Stimulated activated CD8-positive, alpha-beta memory T cell treated with anti-CD3 and anti-CD28 coated beads, Interleukin-4, amount 100 ng/mL, for 4 hours (primary cell): ENCODE measurements around the gene GNAI2.
"Not testable (repeated sequence)": the region's sequence is repeated elsewhere in the genome, so short reads cannot be mapped to it uniquely, and the experiment has no call there.

Experiments
- DNase-seq, 2 donors: peaks; one replicate each; pipeline ENCODE4 v3.0.0-alpha.2; 2020; ENCODE audit warnings: low read depth in 2 of 2, low spot score in 1 of 2

The GNAI2 gene

GRCh38 chr3:50243543-50243895, 7.5 kb downstream of the GNAI2 start:
- DNase-seq = no peak

DNA sequence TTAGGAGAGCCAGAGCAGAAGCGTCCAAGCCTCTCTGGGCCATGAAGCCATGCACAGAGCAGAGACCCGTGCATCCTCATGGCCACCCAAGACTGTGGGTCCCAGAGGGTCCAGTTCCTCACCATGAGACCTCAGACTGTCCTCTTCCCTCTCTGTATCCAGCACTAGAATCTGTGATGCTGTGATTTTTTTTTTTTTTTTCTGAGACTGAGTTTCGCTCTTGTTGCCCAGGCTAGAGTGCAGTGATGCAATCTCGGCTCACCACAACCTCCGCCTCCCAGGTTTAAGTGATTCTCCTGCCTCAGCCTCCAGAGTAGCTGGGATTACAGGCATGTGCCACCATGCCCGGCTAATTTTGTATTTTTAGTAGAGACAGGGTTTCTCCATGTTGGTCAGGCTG, 8.8 kb downstream of the GNAI2 start:
- not testable (repeated sequence) for DNase-seq

DNA sequence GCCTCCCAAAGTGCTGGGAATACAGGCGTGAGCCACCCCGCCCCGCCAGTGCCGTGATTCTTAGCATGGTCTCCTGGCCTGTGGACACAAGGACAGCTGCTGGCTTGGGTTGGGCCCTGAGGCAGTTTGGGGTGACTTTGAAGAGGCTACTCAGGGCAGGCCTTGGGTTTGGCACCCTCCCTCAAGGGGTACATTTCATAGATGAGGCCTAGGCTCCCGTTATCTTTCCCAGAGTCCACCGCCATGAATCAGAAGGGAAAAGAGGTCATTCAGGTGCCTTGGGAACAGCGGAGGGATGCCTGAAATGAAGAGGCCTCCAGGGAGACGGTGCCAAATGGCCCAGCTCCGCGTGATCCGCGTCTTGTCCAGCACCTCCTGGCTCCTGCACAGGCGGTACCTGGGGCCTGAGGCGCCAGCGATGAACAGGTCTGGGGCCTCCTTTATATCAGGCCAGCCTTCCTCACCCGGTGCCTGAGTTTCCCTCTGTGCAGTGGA, 9.3 kb downstream of the GNAI2 start:
- no peak for DNase-seq

GRCh38 chr3:50245831-50246516, 10.0 kb downstream of the GNAI2 start:
- DNase-seq = peak; percentile 86 to 95

- DNase-seq = peak; percentile 64 to 75
Measured at GRCh38 chr3:50246517-50246954, 10.5 kb downstream of the GNAI2 start.

- DNase-seq = no peak
Measured at GRCh38 chr3:50248387-50248786, 12.4 kb downstream of the GNAI2 start.

GRCh38 chr3:50249457-50249856, 13.5 kb downstream of the GNAI2 start:
- no peak for DNase-seq

- no peak for DNase-seq
Measured at GRCh38 chr3:50250514-50250913, 14.5 kb downstream of the GNAI2 start.

- DNase-seq = peak in 1 of 2 donors; percentile 43
Measured at GRCh38 chr3:50251220-50251619, 15.2 kb downstream of the GNAI2 start.

DNA sequence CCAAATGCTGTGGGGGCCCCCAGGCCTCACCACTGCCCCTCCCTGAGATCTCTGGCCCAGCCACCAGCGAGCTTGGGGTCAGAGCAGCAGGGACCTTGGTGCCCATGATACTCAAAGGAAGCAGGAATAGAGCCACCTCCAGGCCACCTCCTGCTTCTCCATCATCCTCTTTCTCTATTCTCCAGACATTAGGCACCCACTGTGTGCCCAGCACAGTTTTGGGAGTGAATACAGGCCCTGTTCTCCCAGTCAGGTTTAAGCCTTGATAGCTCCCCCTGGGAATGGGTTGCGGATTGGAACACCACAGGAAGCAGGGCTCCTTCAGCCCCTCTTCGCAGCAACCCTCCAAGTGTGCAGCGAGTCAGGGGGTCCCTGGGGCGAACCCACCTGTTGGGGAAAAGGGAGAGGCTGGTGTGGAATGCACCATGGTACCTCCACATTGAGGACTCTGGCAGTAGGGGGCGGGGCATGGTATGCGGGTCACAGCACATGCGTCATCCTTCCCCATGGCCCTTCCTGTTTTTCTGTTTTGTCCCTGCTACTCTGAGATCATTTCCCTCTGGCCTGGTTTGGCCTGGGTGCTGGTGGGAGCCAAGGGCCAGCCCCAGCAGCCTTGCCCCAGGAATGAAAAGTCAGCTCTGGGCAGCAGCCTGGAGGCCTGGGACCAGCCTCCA, 18.7 kb downstream of the GNAI2 start:
- DNase-seq = no peak

DNA sequence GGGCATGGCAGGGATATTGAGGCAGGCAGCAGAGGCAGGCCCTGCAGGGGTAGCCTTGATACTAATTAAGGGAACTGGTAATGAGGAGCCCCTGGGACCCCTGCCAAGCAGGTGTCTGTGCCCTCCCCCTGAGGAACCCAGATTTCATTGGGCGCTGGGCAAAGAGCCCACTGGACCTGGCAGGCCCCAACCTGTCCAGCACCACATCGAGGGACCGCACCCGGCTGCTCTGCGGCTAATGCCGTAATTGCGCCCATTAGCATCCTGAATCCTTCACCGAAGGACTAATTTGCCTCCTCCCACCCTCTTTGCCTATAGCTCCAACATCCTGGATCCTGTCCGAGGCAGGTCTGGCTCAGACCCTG, 19.2 kb downstream of the GNAI2 start:
- DNase-seq = no peak

DNA sequence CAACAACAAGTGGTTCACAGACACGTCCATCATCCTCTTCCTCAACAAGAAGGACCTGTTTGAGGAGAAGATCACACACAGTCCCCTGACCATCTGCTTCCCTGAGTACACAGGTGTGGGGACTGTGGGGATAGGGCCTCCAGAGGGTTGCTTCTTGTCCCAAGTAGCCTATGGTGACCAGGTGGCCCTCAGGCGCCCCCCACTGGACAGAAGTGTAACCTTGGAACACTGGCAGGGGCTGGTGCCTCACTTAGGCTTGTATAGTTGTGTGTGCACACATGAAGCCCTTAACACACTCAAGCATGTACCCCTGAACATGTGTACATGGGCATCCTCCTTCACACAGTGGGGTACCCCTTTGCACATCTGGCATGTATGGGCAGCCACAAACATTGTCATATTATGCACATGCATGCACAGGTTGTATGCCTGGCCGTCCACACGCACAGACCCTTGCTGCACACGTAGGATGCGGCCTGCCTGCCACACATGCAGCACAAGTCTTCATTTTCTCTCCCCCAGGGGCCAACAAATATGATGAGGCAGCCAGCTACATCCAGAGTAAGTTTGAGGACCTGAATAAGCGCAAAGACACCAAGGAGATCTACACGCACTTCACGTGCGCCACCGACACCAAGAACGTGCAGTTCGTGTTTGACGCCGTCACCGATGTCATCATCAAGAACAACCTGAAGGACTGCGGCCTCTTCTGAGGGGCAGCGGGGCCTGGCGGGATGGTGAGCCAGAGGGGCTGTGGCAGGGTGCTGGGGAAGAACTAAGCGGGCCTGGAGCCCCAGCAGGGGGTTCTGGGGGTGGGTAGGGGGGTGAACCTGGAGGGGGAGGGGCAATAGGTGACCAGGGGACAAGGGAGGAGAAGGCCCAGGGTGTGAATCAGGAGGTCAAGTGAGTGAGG, 21.2 kb downstream of the GNAI2 start:
- DNase-seq = no peak

DNA sequence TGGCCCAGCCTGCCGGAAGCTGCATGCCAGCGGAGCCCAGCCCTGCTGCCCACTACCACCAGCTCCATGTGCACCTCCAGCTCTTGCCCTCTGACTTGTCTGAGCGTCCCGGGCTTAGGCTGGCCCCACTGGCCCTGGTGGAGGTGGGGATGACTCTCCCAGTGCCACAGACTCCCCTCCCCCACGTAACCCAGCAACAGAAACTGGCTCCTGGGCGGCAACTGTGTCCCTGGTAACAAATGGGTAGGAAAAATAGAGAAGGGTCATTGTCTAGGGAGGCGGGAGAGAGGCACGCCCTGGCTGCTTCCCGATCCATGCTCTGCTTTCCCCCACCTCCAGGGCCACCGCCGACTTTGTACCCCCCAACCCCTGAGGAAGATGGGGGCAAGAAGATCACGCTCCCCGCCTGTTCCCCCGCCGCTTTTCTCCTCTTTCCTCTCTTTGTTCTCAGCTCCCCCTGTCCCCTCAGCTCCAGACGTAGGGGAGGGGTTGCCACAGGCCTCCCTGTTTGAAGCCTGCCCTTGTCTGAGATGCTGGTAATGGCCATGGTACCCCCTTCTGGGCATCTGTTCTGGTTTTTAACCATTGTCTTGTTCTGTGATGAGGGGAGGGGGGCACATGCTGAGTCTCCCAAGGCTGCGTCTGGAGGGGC, 22.2 kb downstream of the GNAI2 start:
- no peak for DNase-seq

- no peak for DNase-seq
Measured at GRCh38 chr3:50258979-50259378, 23.0 kb downstream of the GNAI2 start.

- no peak for DNase-seq
Measured at GRCh38 chr3:50259432-50260026, 23.5 kb downstream of the GNAI2 start.

GRCh38 chr3:50260027-50260941, 24.3 kb downstream of the GNAI2 start:
- DNase-seq = peak; percentile 40 to 65

GRCh38 chr3:50260942-50261441, 25.0 kb downstream of the GNAI2 start:
- DNase-seq = no peak

DNA sequence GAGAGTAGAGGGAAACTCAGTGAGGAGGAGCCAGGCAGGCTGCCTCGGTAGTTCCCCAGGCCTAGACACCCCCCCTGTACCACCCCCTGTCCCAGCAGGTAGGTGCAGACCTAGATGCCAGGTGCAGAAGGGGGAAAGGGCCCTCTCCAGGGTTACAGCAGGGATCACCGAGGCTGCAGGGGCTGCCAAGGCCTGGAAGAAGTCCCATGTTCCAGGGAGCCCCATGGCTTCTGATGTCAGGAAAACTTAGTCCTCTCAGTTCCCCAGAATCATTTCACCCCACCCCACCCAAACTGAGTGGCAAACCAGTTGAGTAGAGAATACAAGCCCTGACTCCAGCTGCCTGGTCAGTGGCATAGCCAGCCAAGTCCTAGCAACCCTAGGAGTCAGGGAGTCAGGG, 25.5 kb downstream of the GNAI2 start:
- no peak for DNase-seq

GRCh38 chr3:50262200-50262599, 26.2 kb downstream of the GNAI2 start:
- not testable (repeated sequence) for DNase-seq

- no peak for DNase-seq
Measured at GRCh38 chr3:50262778-50263177, 26.8 kb downstream of the GNAI2 start.
